AG04449 (cell line): ENCODE data around the gene G3BP1.

Experiments used
- CTCF ChIA-PET: fragments of 350-600 bp; formaldehyde crosslinking; extraction: SDS; loops from one replicate; lab custom pipeline; 2021; ENCODE audit warnings: antibody characterized with exemption; lab: Yijun Ruan, JAX
- POLR2A ChIA-PET: fragments of 400-600, 350-600 bp; formaldehyde crosslinking; extraction: SDS; loops from one replicate; lab custom pipeline; 2020; ENCODE audit warnings: antibody characterized with exemption, inconsistent platforms; lab: Yijun Ruan, JAX
- DNase-seq: peaks from one replicate; pipeline ENCODE4 v3.0.0-alpha.2; 2010; ENCODE audit warnings: low read depth, low spot score
- H3K4me3 ChIP-seq: 2 replicates; pipeline ENCODE4 v1.5.1; 2011; ENCODE audit warnings: low read depth, mild to moderate bottlenecking, control low read depth, low read length
- CTCF ChIP-seq: IDR thresholded peaks from one replicate; pipeline ENCODE4 v1.5.1; 2011; ENCODE audit warnings: mild to moderate bottlenecking, moderate library complexity, low read length, control low read depth, inconsistent platforms; ENCODE audit not compliant: insufficient read depth; ENCODE audit errors: missing control alignments

G3BP1 gene

GRCh38 chr5:151739939-151740335 is 31.8 kb upstream of the G3BP1 start:
- peak overlapping the region; percentile 37 for H3K4me3 ChIP-seq

DNA sequence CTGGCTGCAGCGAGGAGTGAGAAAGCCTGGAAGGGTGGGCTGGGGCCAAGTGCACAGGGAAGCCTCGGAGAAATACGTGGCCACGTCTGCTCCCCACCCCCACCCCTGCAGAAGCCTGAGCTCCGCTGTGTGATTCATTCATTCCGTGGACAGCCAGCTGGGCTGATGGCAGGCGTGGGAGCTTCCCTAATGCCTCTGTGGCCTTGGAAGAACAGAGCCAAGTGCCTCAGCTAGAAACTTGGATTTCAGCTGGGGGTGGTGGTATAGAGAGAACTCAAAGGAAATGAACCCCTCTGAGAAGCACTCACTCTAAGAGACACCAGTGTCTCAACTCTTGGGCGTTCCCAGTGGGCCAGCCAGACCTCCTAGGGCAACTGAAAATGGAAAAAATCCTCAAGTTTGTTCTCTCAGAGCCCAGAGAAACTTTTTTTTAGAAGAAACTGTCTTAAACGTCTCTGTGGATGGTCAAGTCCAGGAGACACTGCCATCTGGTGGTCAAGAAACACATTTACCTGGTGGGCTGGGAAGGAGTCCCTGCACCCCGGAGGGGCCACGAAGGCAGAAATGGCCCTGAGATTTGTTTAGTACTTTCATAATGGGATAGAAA is 31.3 kb upstream of the G3BP1 start:
- peak; percentile 57 for TF ChIP-seq CTCF
- CTCF ChIA-PET, result interaction anchor here (0.7 to 22.0 kb wide), 28 partner anchors 9 to 422 kb away, joined by 3 to 652 read pairs (median 5); partner anchors contain the start of genes SLC36A1 and SPARC
- POLR2A ChIA-PET, result interaction anchor here (0.6 to 8.4 kb wide), 15 partner anchors 9 to 293 kb away, joined by 3 to 383 read pairs (median 16); partner anchors contain the start of genes G3BP1, SLC36A1 and SPARC
- peak; percentile 88 for DNase-seq
- H3K4me3 ChIP-seq, result peak overlapping the region; percentile 39

More at GRCh38 chr5:151739939-151740335, 31.8 kb upstream of the G3BP1 start:
- no peak for TF ChIP-seq CTCF
- peak; percentile 95 for DNase-seq
- POLR2A ChIA-PET, result interaction anchor here (0.7 to 8.4 kb wide), 16 partner anchors 9 to 292 kb away, joined by 3 to 383 read pairs (median 12); partner anchors contain the start of genes G3BP1, SLC36A1 and SPARC
- CTCF ChIA-PET, result interaction anchor here (0.7 to 22.0 kb wide), 23 partner anchors 8 to 421 kb away, joined by 3 to 652 read pairs (median 6); partner anchors contain the start of genes SLC36A1 and SPARC

DNA sequence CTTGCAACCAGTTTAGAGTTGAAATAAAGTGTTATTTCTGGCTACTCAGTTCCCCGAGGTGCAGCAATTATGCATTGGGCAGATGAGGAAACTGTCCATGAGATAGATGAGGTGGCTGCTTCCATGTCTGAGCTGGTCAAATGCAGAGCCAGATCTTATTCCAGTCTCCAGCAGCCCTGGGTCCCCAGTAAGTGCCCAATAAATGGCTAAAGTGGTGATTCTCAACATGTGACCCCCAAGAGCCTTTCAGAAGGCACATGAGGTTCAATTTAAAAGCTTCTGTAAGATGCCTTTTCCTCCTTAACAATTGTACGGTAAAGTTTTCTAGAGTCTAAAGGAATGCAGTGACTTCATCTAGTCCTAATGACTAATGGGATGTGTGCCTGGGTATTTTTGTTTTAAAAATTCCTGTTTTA is 30.8 kb upstream of the G3BP1 start:
- no peak for TF ChIP-seq CTCF
- ChIA-PET POLR2A (interaction anchor here (0.5 to 8.4 kb wide), 13 partner anchors 10 to 289 kb away, joined by 3 to 383 read pairs (median 32); partner anchors contain the start of genes G3BP1 and SPARC), CTCF (interaction anchor here (0.7 to 22.0 kb wide), 27 partner anchors 10 to 422 kb away, joined by 3 to 652 read pairs (median 8); partner anchors contain the start of genes SLC36A1 and SPARC)
- H3K4me3 ChIP-seq, result peak overlapping the region; percentile 39
- no peak for DNase-seq

DNA sequence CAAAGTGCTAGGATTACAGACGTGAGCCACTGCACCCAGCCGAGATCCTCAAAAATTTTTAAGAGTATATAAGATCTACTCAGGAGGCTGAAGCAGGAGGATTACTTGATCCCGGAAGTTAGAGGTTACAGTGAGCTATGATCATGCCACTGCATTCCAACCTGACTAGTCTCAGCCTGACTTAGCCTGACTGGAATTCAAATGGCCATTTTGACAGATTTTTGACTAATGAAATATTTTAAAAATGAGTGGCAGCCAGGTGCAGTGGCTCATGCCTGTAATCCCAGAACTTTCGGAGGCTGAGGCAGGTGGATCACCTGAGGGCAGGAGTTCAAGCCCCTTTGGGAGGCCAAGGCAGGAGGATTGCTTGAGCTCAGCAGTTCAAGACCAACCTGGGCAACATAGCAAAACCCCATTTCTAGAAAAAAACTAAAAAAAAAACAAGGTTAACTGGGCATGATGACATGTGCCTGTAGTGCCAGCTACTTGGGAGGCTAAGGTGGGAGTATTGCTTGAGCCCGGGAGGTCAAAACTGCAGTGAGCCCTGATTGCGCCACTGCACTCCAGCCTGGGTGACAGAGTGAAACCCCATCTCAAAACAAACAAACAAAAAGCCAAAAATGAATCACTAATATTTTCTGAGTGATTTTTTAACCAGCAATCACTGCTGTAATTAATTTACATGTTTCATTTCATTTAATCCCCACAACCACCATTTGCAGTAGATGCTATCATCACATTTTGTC is 29.9 kb upstream of the G3BP1 start:
- ChIA-PET CTCF (interaction anchor here (0.7 to 22.0 kb wide), 25 partner anchors 11 to 299 kb away, joined by 3 to 652 read pairs (median 9); partner anchors contain the start of genes SLC36A1 and SPARC), POLR2A (interaction anchor here (1.0 to 8.4 kb wide), 10 partner anchors 22 to 294 kb away, joined by 3 to 383 read pairs (median 38); partner anchors contain the start of genes G3BP1, SLC36A1 and SPARC)
- no peak for TF ChIP-seq CTCF
- no peak overlapping the region for H3K4me3 ChIP-seq
- no peak for DNase-seq

GRCh38 chr5:151742870-151743294 is 28.9 kb upstream of the G3BP1 start:
- peak; percentile 67 for TF ChIP-seq CTCF
- H3K4me3 ChIP-seq, result no peak overlapping the region
- ChIA-PET CTCF (interaction anchor here (0.7 to 22.0 kb wide), 19 partner anchors 10 to 300 kb away, joined by 3 to 652 read pairs (median 3); partner anchors contain the start of gene SLC36A1), POLR2A (interaction anchor here (1.2 to 8.4 kb wide), 3 partner anchors 65 to 83 kb away, joined by 4 to 383 read pairs (median 193); no protein-coding TSS in a partner anchor)
- no peak for DNase-seq
